PC-3 (cell line): Measurements from ENCODE around the gene UNK. TPM values are rescaled to one million over a fixed set of nuclear protein-coding genes. Genes with fewer than 3 reads are reported as not detected.

ENCODE experiments used
- ATAC-seq: fragments of 200-7000 bp; cut with Tn5 transposase; 2 replicates; pipeline ENCODE4 v1.9.1; 2020; ENCODE audit warnings: mild to moderate bottlenecking, moderate library complexity
- BruUV-seq: library from RNA; stranded (reverse); fragments of 400-500 nt; replicated peaks from 2 replicates; lab custom pipeline; 2021; lab: Mats Ljungman, UMichigan
- CTCF ChIA-PET: fragments of 300-600 bp; sonication (Branson Sonifier 250); formaldehyde crosslinking; loops from one replicate; lab custom pipeline; 2022; ENCODE audit warnings: antibody characterized with exemption; lab: Charles Lee
- POLR2A ChIA-PET: fragments of 300-600 bp; sonication (Branson Sonifier 250); formaldehyde crosslinking; loops from one replicate; lab custom pipeline; 2022; ENCODE audit warnings: antibody characterized with exemption; ENCODE audit not compliant: unreplicated experiment; lab: Charles Lee
- DNase-seq: peaks from one replicate; pipeline ENCODE4 v3.0.0-alpha.2; 2015
- H2AFZ ChIP-seq: fragments of 300-600 bp; sonication (generic); 2 replicates; pipeline ENCODE4 v1.6.0; 2016; ENCODE audit warnings: antibody characterized with exemption, low read length
- H3F3A ChIP-seq: fragments of 300-600 bp; sonication (generic); one replicate; pipeline ENCODE4 v1.6.0; 2017; ENCODE audit warnings: antibody characterized with exemption, low read length, control low read depth, mild to moderate bottlenecking; ENCODE audit not compliant: unreplicated experiment
- H3K27ac ChIP-seq: fragments of 300-600 bp; sonication (generic); 2 replicates; pipeline ENCODE4 v1.5.1; 2016; ENCODE audit warnings: mild to moderate bottlenecking, low read length
- H3K27me3 ChIP-seq: fragments of 300-600 bp; sonication (generic); 2 replicates; pipeline ENCODE4 v1.6.1; 2016; ENCODE audit warnings: low read length, mixed read lengths
- H3K36me3 ChIP-seq: fragments of 300-600 bp; sonication (generic); 2 replicates; pipeline ENCODE4 v1.6.1; 2016; ENCODE audit warnings: low read depth, mixed run types, low read length, mixed read lengths
- H3K4me1 ChIP-seq: fragments of 300-600 bp; sonication (generic); 2 replicates; pipeline ENCODE4 v1.5.1; 2016; ENCODE audit warnings: low read length; ENCODE audit not compliant: insufficient read depth
- H3K4me2 ChIP-seq: fragments of 300-600 bp; sonication (generic); 2 replicates; pipeline ENCODE4 v1.6.0; 2016; ENCODE audit warnings: low read length
- H3K4me3 ChIP-seq: fragments of 300-600 bp; sonication (generic); 2 replicates; pipeline ENCODE4 v1.5.1; 2016; ENCODE audit warnings: mild to moderate bottlenecking, low read length, mixed read lengths
- H3K79me2 ChIP-seq: fragments of 300-600 bp; sonication (generic); 2 replicates; pipeline ENCODE4 v1.6.1; 2017; ENCODE audit warnings: low read length, mixed read lengths
- H3K9ac ChIP-seq: fragments of 300-600 bp; sonication (generic); 2 replicates; pipeline ENCODE4 v1.6.0; 2016; ENCODE audit warnings: mild to moderate bottlenecking, low read length
- H3K9me2 ChIP-seq: fragments of 300-600 bp; sonication (generic); replicated peaks from 2 replicates; pipeline ENCODE4 v1.6.1; 2016; ENCODE audit warnings: mixed run types, low read length, mixed read lengths
- H3K9me3 ChIP-seq: fragments of 300-600 bp; sonication (generic); 2 replicates; pipeline ENCODE4 v1.6.1; 2016; ENCODE audit warnings: low read length, mixed read lengths
- H4K20me1 ChIP-seq: fragments of 300-600 bp; sonication (generic); 2 replicates; pipeline ENCODE4 v1.6.1; 2016; ENCODE audit warnings: low read length, mixed read lengths
- CTCF ChIP-seq: fragments of 300-600 bp; sonication (generic); conservative IDR thresholded peaks from 2 replicates; pipeline ENCODE4 v1.5.1; 2017; ENCODE audit warnings: antibody characterized with exemption, low read depth, mild to moderate bottlenecking, low read length
- EZH2 ChIP-seq: fragments of 300-600 bp; sonication (generic); IDR thresholded peaks from one replicate; pipeline ENCODE4 v1.6.1; 2017; ENCODE audit warnings: antibody characterized with exemption, mild to moderate bottlenecking, low read length; ENCODE audit not compliant: unreplicated experiment
- EZH2phosphoT487 ChIP-seq: fragments of 300-600 bp; sonication (generic); IDR thresholded peaks from 2 replicates; pipeline ENCODE4 v1.6.1; 2018; ENCODE audit warnings: mild to moderate bottlenecking, antibody characterized with exemption, low read length, borderline replicate concordance
- intact Hi-C: fragments of 100-400 bp; cut with micrococcal nuclease; formaldehyde crosslinking; loops from 2 replicates; pipeline ENCODE4 v1.9.0; 2023
- total RNA-seq: library from RNA; depleted of rRNA; stranded (reverse); fragments of >200 nt; gene quantifications from 2 replicates; pipeline ENCODE4 v1.2.3, GENCODE V29; 2014

The UNK gene
- total RNA-seq, 1 experiment from 2014 or later, result 21.8 TPM

- peaks cover 14% of the 10 kb centered on the region; the same call in 1 of the 2 replicates for H3K36me3 ChIP-seq
- BruUV-seq, result no TSS peak
- no peaks in the 10 kb centered on the region for H3K9me3 ChIP-seq
- DNase-seq (no peak), ATAC-seq (no peak)
- no peak overlapping the region for H3K4me3 ChIP-seq
- TF ChIP-seq EZH2phosphoT487 (no peak), CTCF (no peak), EZH2 (no peak)
- H3K9ac ChIP-seq, result no peak overlapping the region
- ChIA-PET CTCF (no interaction called here), POLR2A (interaction anchor here (0.7 kb wide), 1 partner anchor 38 kb away, joined by 8 read pairs; no protein-coding TSS in a partner anchor)
- H3K4me1 ChIP-seq, result no peaks in the 10 kb centered on the region
- no peaks in the 10 kb centered on the region for H3K9me2 ChIP-seq
- H4K20me1 ChIP-seq, result no peaks in the 10 kb centered on the region
- H3F3A ChIP-seq, result no peaks in the 10 kb centered on the region
- intact Hi-C loops, result no loop called here
- no peak overlapping the region for H3K4me2 ChIP-seq
- no peak overlapping the region for H2AFZ ChIP-seq
- H3K27me3 ChIP-seq, result no peaks in the 10 kb centered on the region
- no peaks in the 10 kb centered on the region for H3K79me2 ChIP-seq
- no peak overlapping the region for H3K27ac ChIP-seq
These were observed 36.9 kb downstream of the UNK start for GRCh38 chr17:75821552-75821951.

DNA sequence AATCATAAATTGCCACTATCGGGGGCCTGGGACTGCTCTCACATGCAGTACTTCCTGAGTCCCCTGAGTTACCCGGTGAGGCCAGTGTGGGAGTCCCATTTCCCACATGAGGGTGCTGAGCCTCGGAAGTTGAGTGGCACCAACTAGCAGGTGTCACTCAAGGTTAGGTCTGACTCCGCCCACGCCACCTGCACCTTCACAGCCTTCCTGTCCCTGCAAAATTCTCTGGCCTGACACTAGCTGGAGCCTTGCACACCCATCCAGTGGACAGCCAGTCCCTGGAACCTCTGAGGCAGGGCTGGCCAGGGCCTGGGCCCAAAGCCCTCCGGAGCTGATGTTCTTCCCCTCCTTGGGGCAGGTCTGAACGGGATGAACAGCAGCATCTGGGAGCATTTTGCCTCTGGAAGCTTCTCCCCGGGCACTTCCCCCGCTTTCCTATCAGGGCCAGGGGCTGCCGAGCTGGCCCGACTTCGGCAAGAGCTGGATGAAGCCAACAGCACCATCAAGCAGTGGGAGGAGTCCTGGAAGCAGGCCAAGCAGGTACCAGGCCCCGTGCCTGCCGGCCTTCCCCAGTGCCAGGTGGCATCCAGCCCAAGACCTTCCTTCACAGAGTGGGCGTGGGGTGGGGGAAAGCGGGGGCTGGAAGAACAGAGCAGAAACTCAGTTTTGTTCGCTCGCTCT lies 37.7 kb downstream of the UNK start:
- Histone ChIP-seq H3F3A (no peaks in the 10 kb centered on the region), H3K9me2 (no peaks in the 10 kb centered on the region), H3K27me3 (no peaks in the 10 kb centered on the region), H3K79me2 (no peaks in the 10 kb centered on the region), H3K9me3 (no peaks in the 10 kb centered on the region), H3K4me3 (no peak overlapping the region), H3K27ac (no peak overlapping the region), H3K36me3 (peaks cover 14% of the 10 kb centered on the region; the same call in 1 of the 2 replicates), H3K9ac (no peak overlapping the region), H3K4me1 (no peaks in the 10 kb centered on the region), H2AFZ (no peak overlapping the region), H3K4me2 (no peak overlapping the region), H4K20me1 (no peaks in the 10 kb centered on the region)
- intact Hi-C loops, result no loop called here
- POLR2A ChIA-PET, result no interaction called here
- TF ChIP-seq EZH2, result no peak
- no peak for TF ChIP-seq CTCF
- DNase-seq, result no peak
- no TSS peak for BruUV-seq
- ATAC-seq, result no peak
- CTCF ChIA-PET, result no interaction called here

GRCh38 chr17:75822800-75823166 lies 38.2 kb downstream of the UNK start:
- intact Hi-C loops, result no loop called here
- peaks cover 14% of the 10 kb centered on the region; the same call in 1 of the 2 replicates for H3K36me3 ChIP-seq
- BruUV-seq, result no TSS peak
- H4K20me1 ChIP-seq, result no peaks in the 10 kb centered on the region
- no peak overlapping the region for H3K9ac ChIP-seq
- H3K4me3 ChIP-seq, result no peak overlapping the region
- no peaks in the 10 kb centered on the region for H3K9me2 ChIP-seq
- no peaks in the 10 kb centered on the region for H3K79me2 ChIP-seq
- CTCF ChIA-PET, result no interaction called here
- no peak overlapping the region for H2AFZ ChIP-seq
- H3F3A ChIP-seq, result no peaks in the 10 kb centered on the region
- DNase-seq, result no peak
- H3K4me2 ChIP-seq, result no peak overlapping the region
- H3K9me3 ChIP-seq, result no peaks in the 10 kb centered on the region
- H3K27ac ChIP-seq, result no peak overlapping the region
- no peaks in the 10 kb centered on the region for H3K4me1 ChIP-seq
- POLR2A ChIA-PET, result no interaction called here
- no peaks in the 10 kb centered on the region for H3K27me3 ChIP-seq
- no peak for ATAC-seq
- TF ChIP-seq CTCF, result no peak
- no peak for TF ChIP-seq EZH2phosphoT487
- TF ChIP-seq EZH2, result no peak
